H1 (cell line): ENCODE measurements around the gene MKRN1. TPM values are rescaled to one million over a fixed set of nuclear protein-coding genes. Genes with fewer than 3 reads are reported as not detected.

Source experiments
- CTCF ChIA-PET: fragments of 300-600 bp; sonication (Branson Sonifier 250); formaldehyde crosslinking; loops from one replicate; lab custom pipeline; 2021; ENCODE audit not compliant: partially characterized antibody; lab: Charles Lee
- POLR2A ChIA-PET: fragments of 300-600 bp; sonication (Branson Sonifier 250); formaldehyde crosslinking; loops from one replicate; lab custom pipeline; 2021; ENCODE audit warnings: inconsistent platforms; ENCODE audit not compliant: partially characterized antibody; lab: Charles Lee
- DNase-seq, 2 experiments: peaks; one replicate each; pipeline versions ENCODE4 v3.0.0 to v3.0.0-alpha.2; 2010 to 2022; ENCODE audit warnings: low spot score in 2 of 2, low read depth in 1 of 2, mixed read lengths in 1 of 2
- FAIRE-seq: peaks from 2 replicates; lab custom pipeline; 2011; peaks lifted over from hg19 to GRCh38; lab: Jason Lieb, UNC
- H2AFZ ChIP-seq: 2 replicates; pipeline ENCODE4 v1.8.1; 2012; ENCODE audit warnings: low read length, inconsistent platforms
- H2AK5ac ChIP-seq: 2 replicates; pipeline ENCODE4 v1.6.1; 2013; ENCODE audit warnings: low read depth, low read length
- H2BK120ac ChIP-seq: replicated peaks from 2 replicates; pipeline ENCODE3; 2013; ENCODE audit warnings: low read depth, low read length, inconsistent platforms
- H2BK12ac ChIP-seq: 2 replicates; pipeline ENCODE4 v1.6.1; 2013; ENCODE audit warnings: low read depth, low read length
- H2BK15ac ChIP-seq: 2 replicates; pipeline ENCODE4 v1.6.1; 2013; ENCODE audit warnings: low read length
- H2BK20ac ChIP-seq: 2 replicates; pipeline ENCODE4 v1.6.1; 2013; ENCODE audit warnings: low read length
- H2BK5ac ChIP-seq: 2 replicates; pipeline ENCODE4 v1.6.1; 2013; ENCODE audit warnings: low read depth, low read length
- H3K14ac ChIP-seq: 2 replicates; pipeline ENCODE4 v1.6.1; 2013; ENCODE audit warnings: inconsistent platforms; ENCODE audit not compliant: insufficient read length
- H3K18ac ChIP-seq: 2 replicates; pipeline ENCODE4 v1.6.1; 2013; ENCODE audit warnings: low read length; ENCODE audit errors: extremely low read depth
- H3K23ac ChIP-seq: 2 replicates; pipeline ENCODE4 v1.6.1; 2013; ENCODE audit warnings: inconsistent platforms; ENCODE audit not compliant: insufficient read length
- H3K23me2 ChIP-seq: 2 replicates; pipeline ENCODE4 v1.6.1; 2013; ENCODE audit warnings: low read depth, low read length
- H3K27ac ChIP-seq: 2 replicates; pipeline ENCODE4 v1.6.1; 2011; ENCODE audit warnings: low read depth, low read length, inconsistent platforms
- H3K27me3 ChIP-seq, 4 experiments: replicated peaks in 1 of 4; 1 replicate in 1 of 4; 2 replicates in 3 of 4; pipeline versions ENCODE4 v1.6.1 to v1.8.1; 2011 to 2013; ENCODE audit warnings: low read length in 3 of 4, mild to moderate bottlenecking in 3 of 4, inconsistent platforms in 2 of 4, mixed read lengths in 2 of 4, moderate library complexity in 1 of 4; ENCODE audit not compliant: control insufficient read depth in 3 of 4, insufficient read depth in 3 of 4; ENCODE audit errors: extremely low read depth in 1 of 4
- H3K36me3 ChIP-seq, 4 experiments: 2 replicates each; pipeline versions ENCODE4 v1.6.1 to v1.8.1; 2011 to 2013; ENCODE audit warnings: mild to moderate bottlenecking in 4 of 4, low read length in 3 of 4, moderate library complexity in 2 of 4, control low read depth in 1 of 4, inconsistent platforms in 1 of 4; ENCODE audit not compliant: insufficient read depth in 4 of 4, control insufficient read depth in 2 of 4
- H3K4ac ChIP-seq: replicated peaks from 2 replicates; pipeline ENCODE3; 2013; ENCODE audit warnings: low read length, low read depth, mixed read lengths, inconsistent platforms; ENCODE audit not compliant: insufficient read length
- H3K4me1 ChIP-seq, 4 experiments: replicated peaks in 1 of 4; 1 replicate in 1 of 4; 2 replicates in 3 of 4; pipeline versions ENCODE4 v1.6.1 to v1.8.1; 2011 to 2013; ENCODE audit warnings: low read length in 3 of 4, inconsistent platforms in 2 of 4, mixed read lengths in 1 of 4; ENCODE audit not compliant: insufficient read depth in 4 of 4, control insufficient read depth in 3 of 4
- H3K4me2 ChIP-seq, 2 experiments: 2 replicates each; pipeline versions ENCODE4 v1.6.1 to v1.8.1; 2011 to 2013; ENCODE audit warnings: low read depth in 2 of 2, low read length in 2 of 2, control low read depth in 1 of 2, inconsistent platforms in 1 of 2, mild to moderate bottlenecking in 1 of 2; ENCODE audit not compliant: insufficient read depth in 1 of 2
- H3K4me3 ChIP-seq, 4 experiments: fragments of 200-600, 300-600 bp in 1 of 4; sonication (generic), shearing (Covaris generic), sonication (Bioruptor Twin) in 1 of 4; 2 replicates each; pipeline versions ENCODE4 v1.5.1 to v1.8.1; 2011 to 2016; ENCODE audit warnings: low read length in 4 of 4, low read depth in 3 of 4, control low read depth in 2 of 4, inconsistent platforms in 2 of 4, mild to moderate bottlenecking in 2 of 4, mixed read lengths in 1 of 4, moderate library complexity in 1 of 4; ENCODE audit not compliant: insufficient read depth in 2 of 4; ENCODE audit errors: extremely low read depth in 1 of 4
- H3K56ac ChIP-seq: replicated peaks from 2 replicates; pipeline ENCODE3; 2013; ENCODE audit warnings: low read depth, mild to moderate bottlenecking, mixed read lengths, low read length, inconsistent platforms; ENCODE audit not compliant: insufficient read length
- H3K79me1 ChIP-seq: 2 replicates; pipeline ENCODE4 v1.6.1; 2013; ENCODE audit warnings: low read depth, low read length, control low read depth
- H3K79me2 ChIP-seq, 2 experiments: 2 replicates each; pipeline versions ENCODE4 v1.6.1 to v1.8.1; 2012 to 2013; ENCODE audit warnings: low read length in 2 of 2, mild to moderate bottlenecking in 2 of 2, inconsistent platforms in 1 of 2; ENCODE audit not compliant: insufficient read depth in 2 of 2, control insufficient read depth in 1 of 2
- H3K9ac ChIP-seq, 4 experiments: replicated peaks in 1 of 4; 1 replicate in 1 of 4; 2 replicates in 3 of 4; pipeline versions ENCODE4 v1.6.1 to v1.8.1; 2011 to 2013; ENCODE audit warnings: low read depth in 3 of 4, low read length in 3 of 4, control low read depth in 2 of 4, mild to moderate bottlenecking in 2 of 4, moderate library complexity in 2 of 4, inconsistent platforms in 1 of 4; ENCODE audit errors: extremely low read depth in 1 of 4
- H3K9me3 ChIP-seq, 2 experiments: 2 replicates each; pipeline versions ENCODE4 v1.6.1 to v1.8.1; 2012 to 2013; ENCODE audit warnings: mild to moderate bottlenecking in 2 of 2, moderate library complexity in 2 of 2, control low read depth in 1 of 2, inconsistent platforms in 1 of 2, low read depth in 1 of 2, low read length in 1 of 2, mixed read lengths in 1 of 2; ENCODE audit not compliant: insufficient read depth in 2 of 2
- H4K20me1 ChIP-seq, 2 experiments: replicated peaks in 1 of 2; 2 replicates each; pipeline versions ENCODE3 to v1.8.1; 2011 to 2013; ENCODE audit warnings: inconsistent platforms in 2 of 2, low read length in 2 of 2, mild to moderate bottlenecking in 1 of 2; ENCODE audit not compliant: insufficient read depth in 2 of 2, control insufficient read depth in 1 of 2
- H4K5ac ChIP-seq: 2 replicates; pipeline ENCODE4 v1.6.1; 2013; ENCODE audit warnings: low read length, low read depth, mixed read lengths, inconsistent platforms; ENCODE audit not compliant: insufficient read length
- H4K8ac ChIP-seq: 2 replicates; pipeline ENCODE4 v1.8.0; 2013; ENCODE audit warnings: mild to moderate bottlenecking, moderate library complexity, low read length, inconsistent platforms; ENCODE audit not compliant: insufficient read depth; ENCODE audit errors: extremely low read depth
- H4K91ac ChIP-seq: replicated peaks from 2 replicates; pipeline ENCODE3; 2013; ENCODE audit warnings: low read length, mixed read lengths, inconsistent platforms; ENCODE audit not compliant: insufficient read length
- BACH1 ChIP-seq: IDR thresholded peaks from 2 replicates; pipeline ENCODE4 v1.6.1; 2012; ENCODE audit warnings: low read length, improper control_type of control experiment
- BRCA1 ChIP-seq: IDR thresholded peaks from 2 replicates; pipeline ENCODE4 v1.6.1; 2012; ENCODE audit warnings: low read depth, low read length, improper control_type of control experiment
- EP300 ChIP-seq, 2 experiments: IDR thresholded peaks; 1 replicate in 1 of 2; 2 replicates in 1 of 2; pipeline ENCODE4 v1.6.1; 2011 to 2012; ENCODE audit warnings: low read depth in 2 of 2, low read length in 2 of 2, mild to moderate bottlenecking in 2 of 2, borderline replicate concordance in 1 of 2, inconsistent platforms in 1 of 2, moderate library complexity in 1 of 2
- JUN ChIP-seq: IDR thresholded peaks from 2 replicates; pipeline ENCODE4 v1.6.1; 2011; ENCODE audit warnings: low read depth, mild to moderate bottlenecking, improper control_type of control experiment, low read length
- SRF ChIP-seq: IDR thresholded peaks from 2 replicates; pipeline ENCODE4 v1.6.1; 2011; ENCODE audit warnings: mild to moderate bottlenecking, low read depth, low read length, moderate library complexity
- TAF7 ChIP-seq: optimal IDR thresholded peaks from 2 replicates; pipeline ENCODE3; 2011; ENCODE audit warnings: low read depth, mild to moderate bottlenecking, inconsistent platforms, low read length, moderate library complexity, borderline replicate concordance
- WGBS, 2 experiments: shearing (Covaris generic) in 1 of 2; methylation state at CpG; one replicate each; pipeline versions ENCODE4 v1.1.6 to v1.1.7; 2013 to 2015; ENCODE audit warnings: low lambda C conversion rate in 2 of 2, mixed read lengths in 2 of 2, inconsistent platforms in 1 of 2, low coverage in 1 of 2, missing lambda C conversion rate in 1 of 2; ENCODE audit not compliant: insufficient replicate concordance in 2 of 2, insufficient coverage in 1 of 2, insufficient read length in 1 of 2; ENCODE audit errors: extremely low coverage in 1 of 2, missing lambda C conversion rate in 1 of 2; 5-methylcytosine and 5-hydroxymethylcytosine counted together
- long read RNA-seq, 2 experiments: library from RNA in 1 of 2; library from capped mRNA in 1 of 2; stranded (forward); transcript quantifications; one replicate each; pipeline ENCODE4 v2.0.0, GENCODE V29; 2021; ENCODE audit warnings: inconsistent platforms in 1 of 2
- polyA minus RNA-seq, 3 experiments: library from RNA; depleted of rRNA, polyadenylated mRNA; stranded (reverse); fragments of >200 nt; gene quantifications; 1 replicate in 2 of 3; 2 replicates in 1 of 3; pipeline ENCODE4 v1.2.3, GENCODE V29; 2011
- polyA plus RNA-seq, 7 experiments: library from polyadenylated mRNA; depleted of rRNA in 3 of 7; stranded (reverse) in 5 of 7; unstranded in 2 of 7; fragments of >200 nt in 5 of 7; fragments of 200-250 nt in 2 of 7; gene quantifications; 1 replicate in 5 of 7; 2 replicates in 1 of 7; 4 replicates in 1 of 7; pipeline versions ENCODE4 v1.2.1 to v1.2.3, GENCODE V29; 2011 to 2013; ENCODE audit warnings: missing spikeins in 2 of 7, mixed read lengths in 2 of 7
- total RNA-seq: library from RNA; stranded (reverse); fragmentation: NEBNext Ultra II Directional; extraction: Animal tissue kit (Norgen Biotek cat#: 25700); gene quantifications from 2 replicates; pipeline ENCODE4 v1.2.1, GENCODE V29; 2021

MKRN1 gene, protein sequence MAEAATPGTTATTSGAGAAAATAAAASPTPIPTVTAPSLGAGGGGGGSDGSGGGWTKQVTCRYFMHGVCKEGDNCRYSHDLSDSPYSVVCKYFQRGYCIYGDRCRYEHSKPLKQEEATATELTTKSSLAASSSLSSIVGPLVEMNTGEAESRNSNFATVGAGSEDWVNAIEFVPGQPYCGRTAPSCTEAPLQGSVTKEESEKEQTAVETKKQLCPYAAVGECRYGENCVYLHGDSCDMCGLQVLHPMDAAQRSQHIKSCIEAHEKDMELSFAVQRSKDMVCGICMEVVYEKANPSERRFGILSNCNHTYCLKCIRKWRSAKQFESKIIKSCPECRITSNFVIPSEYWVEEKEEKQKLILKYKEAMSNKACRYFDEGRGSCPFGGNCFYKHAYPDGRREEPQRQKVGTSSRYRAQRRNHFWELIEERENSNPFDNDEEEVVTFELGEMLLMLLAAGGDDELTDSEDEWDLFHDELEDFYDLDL
- 94.6 and 99.6 TPM in 2 replicates for total RNA-seq
- 35.1 and 46.2 TPM in 2 replicates for polyA plus RNA-seq (2011; rRNA removed)
- 55.2 TPM for polyA plus RNA-seq (2011; cell fraction: cytosol; rRNA removed)
- 47.1 TPM for polyA plus RNA-seq (2011; cell fraction: nucleus; rRNA removed)
- polyA plus RNA-seq (2012, experiment 1 of 2): 79.4 to 96.7 TPM (median 81.8 TPM) in 4 replicates
- polyA plus RNA-seq (2012, experiment 2 of 2): 21.0 TPM
- 70.8 TPM for polyA plus RNA-seq (2013, experiment 1 of 2)
- 72.2 TPM for polyA plus RNA-seq (2013, experiment 2 of 2)
- 81.2 and 83.4 TPM in 2 replicates for polyA minus RNA-seq (2011; rRNA and poly(A)+ RNA removed)
- polyA minus RNA-seq (2011; cell fraction: cytosol; rRNA and poly(A)+ RNA removed): 63.6 TPM
- polyA minus RNA-seq (2011; cell fraction: nucleus; rRNA and poly(A)+ RNA removed): 47.2 TPM
- long read RNA-seq, experiment 1, transcript MKRN1-202 (5 exons, 1,601 nt): major isoform, 6 of 85 reads
- long read RNA-seq, experiment 1, partial matches to known transcripts: 29 of 85 reads
- long read RNA-seq, experiment 1, other reads (novel, unspliced or antisense): 43 of 85 reads
- long read RNA-seq, experiment 2, transcript MKRN1-205 (4 exons, 583 nt): major isoform, 6 of 67 reads
- long read RNA-seq, experiment 2, transcript MKRN1-201 (8 exons, 3,151 nt): minor isoform, 5 of 67 reads
- long read RNA-seq, experiment 2, partial matches to known transcripts: 18 of 67 reads
- long read RNA-seq, experiment 2, other reads (novel, unspliced or antisense): 34 of 67 reads

DNA sequence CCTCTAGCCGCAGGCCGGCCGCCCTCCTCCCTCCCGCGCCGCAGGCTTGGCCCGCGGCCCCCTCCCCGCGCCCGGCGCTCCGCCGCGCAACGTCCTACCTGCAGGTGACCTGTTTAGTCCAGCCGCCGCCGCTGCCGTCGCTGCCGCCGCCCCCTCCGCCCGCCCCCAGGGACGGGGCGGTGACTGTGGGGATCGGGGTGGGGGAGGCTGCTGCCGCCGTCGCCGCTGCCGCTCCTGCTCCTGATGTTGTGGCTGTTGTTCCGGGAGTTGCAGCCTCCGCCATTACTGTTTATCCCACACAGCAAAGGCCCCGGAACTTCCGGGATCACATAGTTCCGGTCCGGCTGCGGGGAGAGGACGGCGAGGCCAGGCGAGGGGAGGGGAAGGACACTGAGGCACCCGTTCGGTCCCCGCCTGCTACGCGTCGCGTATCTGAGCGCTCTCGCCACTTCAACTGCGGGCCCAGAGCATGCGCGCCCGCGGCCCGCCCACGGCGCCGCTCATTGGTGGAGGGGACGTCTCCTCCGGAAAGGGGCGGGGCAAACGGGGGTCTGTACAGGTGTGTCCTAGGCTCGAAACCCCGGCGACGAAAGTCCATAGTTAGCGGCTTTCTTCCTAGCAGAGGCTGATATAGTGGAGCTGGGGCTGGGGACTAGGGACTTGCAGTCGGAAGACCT lies at the start of gene MKRN1:
Gene MKRN1, minus strand, starts transcription at position 444 of the 677 bp plus-strand sequence. Its CDS starts 161 bp downstream, at position 283.
- Histone ChIP-seq H3K56ac (peak within 1 kb of the TSS; percentile 84), H3K9ac (peak within 1 kb of the TSS; percentile 77 to 99 (median 80)), H3K4me2 (peak within 1 kb of the TSS; percentile 68 to 70), H2AK5ac (no peak within 1 kb of the TSS), H3K27me3 (no peaks in the 10 kb centered on the region), H3K18ac (peak within 1 kb of the TSS; percentile 25; the same call in 1 of the 2 replicates), H3K4me3 (peak within 1 kb of the TSS; percentile 84 to 96 (median 88)), H3K9me3 (no peaks in the 10 kb centered on the region), H3K23me2 (0 out of 2 replicates have a peak, but pooled peaks cover 1% of the 10 kb centered on the region), H2BK120ac (no peak within 1 kb of the TSS), H3K4ac (no peak within 1 kb of the TSS), H2BK15ac (0 out of 2 replicates have a peak within 1 kb of the TSS, but pooled peaks have one; percentile 9), H4K20me1 (peaks cover 0 to 4% of the 10 kb centered on the region in 2 experiments), H4K8ac (peak within 1 kb of the TSS; percentile 96; the same call in 1 of the 2 replicates), H3K4me1 (peaks cover 0 to 12% (median 5%) of the 10 kb centered on the region in 4 experiments; a peak in 3 of 7 replicates), H3K14ac (no peak within 1 kb of the TSS), H2BK20ac (no peak within 1 kb of the TSS), H3K79me1 (no peaks in the 10 kb centered on the region), H4K5ac (peak within 1 kb of the TSS; percentile 75), H2AFZ (peak within 1 kb of the TSS; percentile 80; the same call in 1 of the 2 replicates), H2BK12ac (no peak within 1 kb of the TSS), H4K91ac (peak within 1 kb of the TSS; percentile 65), H3K27ac (peak within 1 kb of the TSS; percentile 85), H3K79me2 (peaks cover 8 to 42% of the 10 kb centered on the region in 2 experiments), H3K23ac (no peak within 1 kb of the TSS), H2BK5ac (peak within 1 kb of the TSS; percentile 73; the same call in 1 of the 2 replicates), H3K36me3 (no peaks in the 10 kb centered on the region)
- DNase-seq (peak; percentile 94 to 97), FAIRE-seq (no peak)
- WGBS, 2 experiments: 2% methylated on average over 49 of the region's 71 CpGs; no CpG with 5 or more reads in 1 of the 2 experiments
- ChIA-PET CTCF (interaction anchor here (2.0 to 8.9 kb wide), 2 partner anchors 14 to 174 kb away, joined by 9 to 67 read pairs; no protein-coding TSS in a partner anchor), POLR2A (interaction anchor here (0.7 to 2.1 kb wide), 12 partner anchors 9 to 194 kb away, joined by 3 to 9 read pairs (median 4); partner anchors contain the start of gene ADCK2)
- peak; percentile 36 for TF ChIP-seq TAF7
- no peak for TF ChIP-seq SRF
- TF ChIP-seq JUN: no peak
- TF ChIP-seq BACH1: no peak
- TF ChIP-seq EP300 (IDR thresholded peaks at IDR 0.05; ENCODE audit: borderline replicate concordance in 1 of 2, low read depth in 2 of 2, low read length in 2 of 2): no peak
- TF ChIP-seq BRCA1: no peak
